ENCODE results near the gene CPN1.

The CPN1 gene

DNA sequence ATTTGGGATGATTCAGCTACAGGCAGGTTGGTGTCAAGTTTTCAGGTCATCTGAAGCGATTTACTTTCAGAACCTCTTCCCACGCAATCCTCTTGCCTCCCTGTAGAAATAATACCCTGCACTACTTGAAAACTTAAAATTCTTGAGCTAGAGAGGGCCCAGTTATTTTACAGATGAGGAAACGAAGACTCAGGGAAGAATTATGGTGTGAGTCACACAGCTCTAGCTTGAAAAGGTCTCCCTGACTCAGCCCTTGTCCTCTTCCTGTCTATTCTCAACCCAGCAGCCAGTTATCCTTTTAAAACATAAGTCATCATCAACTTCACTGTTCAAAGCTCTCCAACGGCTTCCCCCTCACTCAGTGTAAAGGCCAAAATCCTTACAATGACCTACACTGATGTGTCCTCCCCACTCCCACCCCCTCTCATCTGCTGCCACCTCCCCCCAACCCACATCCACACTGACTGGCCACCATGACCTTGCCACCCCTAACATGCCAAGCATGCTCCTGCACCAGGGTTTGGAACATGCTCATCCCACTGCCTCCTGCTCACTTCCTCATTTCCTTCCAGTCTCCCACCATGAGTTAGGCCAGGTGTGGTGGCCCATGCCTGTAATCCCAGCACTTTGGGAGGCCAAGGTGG is 75.3 kb downstream of the CPN1 start:
- Histone ChIP-seq H3K27me3 (ENCODE audit: control insufficient read depth, insufficient read depth, low read length) (no peaks in the 10 kb centered on the region), H3K9ac (ENCODE audit: low read depth, low read length) (peak overlapping the region; percentile 95), H3K4me3 (ENCODE audit: low read length) (peak overlapping the region; percentile 55), H3K4me1 (ENCODE audit: control insufficient read depth, insufficient read depth, low read length) (peaks cover 40% of the 10 kb centered on the region), H3K4me2 (ENCODE audit: low read length) (peak overlapping the region; percentile 80), H3K36me3 (ENCODE audit: insufficient read depth, low read length) (peaks cover 10% of the 10 kb centered on the region), H3K9me3 (replicated peaks; ENCODE audit: low read length) (no peaks in the 10 kb centered on the region)

DNA sequence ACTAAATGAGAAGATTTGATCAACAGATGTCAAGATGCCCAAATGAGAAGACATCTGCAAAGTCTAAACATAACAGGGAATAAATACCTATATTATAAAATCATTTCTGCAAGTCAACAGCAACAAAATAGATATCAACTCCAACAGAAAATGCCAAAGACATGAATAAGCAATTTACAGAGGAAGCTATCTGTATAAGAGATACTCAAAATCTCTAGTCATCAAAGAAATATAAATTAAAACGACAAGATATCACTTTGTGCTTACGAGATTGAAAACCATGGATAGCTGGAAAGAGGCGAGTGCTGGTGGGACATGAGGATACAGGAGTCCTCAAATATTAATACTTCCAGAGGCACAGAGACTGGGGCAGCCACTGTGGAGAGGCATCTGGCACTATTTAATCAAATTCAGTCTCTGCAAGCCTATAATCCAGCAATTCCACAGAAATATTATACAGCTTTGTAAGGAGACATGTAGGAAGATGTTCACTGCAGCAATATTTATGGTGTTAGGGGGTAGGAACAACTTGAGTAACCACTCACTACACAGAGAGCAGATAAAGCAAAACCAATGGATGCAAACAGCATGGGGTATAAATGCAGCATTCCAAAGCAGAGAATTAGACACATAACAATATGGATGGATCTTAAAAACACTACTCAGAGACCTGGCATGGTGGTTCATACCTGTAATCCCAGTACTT is 76.7 kb downstream of the CPN1 start:
- peaks cover 43% of the 10 kb centered on the region for H3K4me1 ChIP-seq (ENCODE audit: control insufficient read depth, insufficient read depth, low read length)
- peaks cover 17% of the 10 kb centered on the region for H3K36me3 ChIP-seq (ENCODE audit: insufficient read depth, low read length)
- no peaks in the 10 kb centered on the region for H3K27me3 ChIP-seq (ENCODE audit: control insufficient read depth, insufficient read depth, low read length)
- H3K9me3 ChIP-seq (replicated peaks; ENCODE audit: low read length) = no peaks in the 10 kb centered on the region
- H3K4me2 ChIP-seq (ENCODE audit: low read length) = peak overlapping the region; percentile 76
- peak overlapping the region; percentile 76 for H3K9ac ChIP-seq (ENCODE audit: low read depth, low read length)
- peak overlapping the region; percentile 5 for H3K4me3 ChIP-seq (ENCODE audit: low read length)

DNA sequence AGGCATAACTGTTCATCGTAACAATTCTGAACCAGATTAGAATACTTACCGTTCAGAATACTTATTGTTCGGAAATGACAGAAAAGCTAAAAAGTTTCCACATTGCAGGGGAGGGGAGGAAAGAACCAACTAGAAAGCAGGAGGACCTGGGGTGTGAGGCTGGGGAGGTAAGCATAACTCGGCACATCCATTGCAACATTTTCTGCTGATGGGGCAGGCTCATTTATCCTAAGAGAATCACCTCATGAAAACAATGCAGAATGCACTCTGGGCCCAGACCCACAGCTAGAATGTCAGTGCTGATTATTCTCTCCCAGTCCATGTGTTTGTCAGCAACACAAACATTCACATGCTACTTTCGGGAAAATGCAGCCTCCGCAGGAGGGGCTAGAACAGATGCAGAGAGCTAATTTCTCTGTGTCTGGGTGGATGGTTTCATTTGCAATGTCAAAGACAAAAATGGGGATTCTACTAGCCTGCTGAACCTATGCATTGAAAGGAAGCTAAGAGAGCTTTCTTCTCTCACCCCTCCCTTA is 81.5 kb downstream of the CPN1 start:
- H3K4me2 ChIP-seq (ENCODE audit: low read length) = no peak overlapping the region
- no peaks in the 10 kb centered on the region for H3K9me3 ChIP-seq (replicated peaks; ENCODE audit: low read length)
- no peaks in the 10 kb centered on the region for H3K27me3 ChIP-seq (ENCODE audit: control insufficient read depth, insufficient read depth, low read length)
- peaks cover 36% of the 10 kb centered on the region for H3K4me1 ChIP-seq (ENCODE audit: control insufficient read depth, insufficient read depth, low read length)
- H3K4me3 ChIP-seq (ENCODE audit: low read length) = no peak overlapping the region
- peaks cover 34% of the 10 kb centered on the region for H3K36me3 ChIP-seq (ENCODE audit: insufficient read depth, low read length)
- H3K9ac ChIP-seq (ENCODE audit: low read depth, low read length) = no peak overlapping the region

DNA sequence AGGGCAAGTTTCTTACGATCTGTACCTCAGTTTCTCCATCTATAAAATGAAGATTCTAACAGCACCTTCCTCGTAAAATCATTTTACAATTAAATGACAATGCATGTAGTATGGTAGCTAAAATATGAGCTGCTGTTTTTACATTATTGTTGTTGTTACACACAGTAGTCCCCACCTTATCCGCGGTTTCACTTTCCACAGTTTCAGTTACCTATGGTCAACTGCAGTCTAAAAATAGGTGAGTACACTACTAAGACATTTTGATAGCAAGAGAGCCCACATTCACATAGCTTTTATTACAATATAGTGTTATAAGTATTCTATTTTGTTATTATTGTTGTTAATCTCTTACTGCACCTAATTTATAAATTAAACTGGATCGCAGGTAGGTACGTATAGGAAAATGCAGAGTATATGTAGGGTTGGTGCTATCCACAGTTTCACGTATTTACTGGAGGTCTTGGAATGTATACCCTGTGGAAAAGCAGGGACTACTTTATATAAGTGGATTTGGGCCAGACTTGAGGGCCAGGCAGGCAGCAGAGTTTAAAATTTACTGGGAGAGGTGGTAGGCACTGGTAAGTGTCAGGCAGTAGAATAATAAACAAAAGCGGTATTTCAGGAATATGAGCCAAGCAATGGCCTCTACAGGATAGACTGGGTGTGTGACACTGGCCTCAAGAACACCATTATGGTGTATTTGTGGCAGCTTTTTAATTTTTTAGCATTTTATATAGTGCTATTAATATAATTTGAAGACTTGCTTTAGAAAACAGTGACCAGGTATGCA is 82.2 kb downstream of the CPN1 start:
- Histone ChIP-seq H3K27me3 (ENCODE audit: control insufficient read depth, insufficient read depth, low read length) (no peaks in the 10 kb centered on the region), H3K4me3 (ENCODE audit: low read length) (no peak overlapping the region), H3K4me1 (ENCODE audit: control insufficient read depth, insufficient read depth, low read length) (peaks cover 36% of the 10 kb centered on the region), H3K4me2 (ENCODE audit: low read length) (no peak overlapping the region), H3K9me3 (replicated peaks; ENCODE audit: low read length) (no peaks in the 10 kb centered on the region), H3K36me3 (ENCODE audit: insufficient read depth, low read length) (peaks cover 37% of the 10 kb centered on the region), H3K9ac (ENCODE audit: low read depth, low read length) (no peak overlapping the region)

DNA sequence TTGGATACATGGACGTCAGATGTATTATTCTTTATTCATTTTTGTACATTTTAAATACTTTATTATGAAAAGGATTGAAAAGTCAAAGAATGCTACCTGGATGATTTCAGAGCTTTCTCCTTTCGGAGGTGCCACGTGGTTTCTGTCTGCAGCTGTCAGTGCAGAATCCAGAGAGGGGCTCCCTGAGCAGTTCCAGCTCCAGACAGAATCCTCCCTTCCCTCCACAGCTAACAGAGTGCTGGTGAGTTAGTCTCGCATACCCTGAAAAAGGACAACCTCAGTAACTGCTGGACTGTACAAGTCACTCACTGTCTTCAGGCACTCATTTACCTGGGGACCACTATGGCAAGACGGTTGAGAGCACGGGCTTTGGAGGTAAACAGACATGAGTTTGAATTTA is 82.8 kb downstream of the CPN1 start:
- H3K27me3 ChIP-seq (ENCODE audit: control insufficient read depth, insufficient read depth, low read length) = no peaks in the 10 kb centered on the region
- H3K4me2 ChIP-seq (ENCODE audit: low read length) = no peak overlapping the region
- no peaks in the 10 kb centered on the region for H3K9me3 ChIP-seq (replicated peaks; ENCODE audit: low read length)
- peaks cover 37% of the 10 kb centered on the region for H3K36me3 ChIP-seq (ENCODE audit: insufficient read depth, low read length)
- no peak overlapping the region for H3K4me3 ChIP-seq (ENCODE audit: low read length)
- no peak overlapping the region for H3K9ac ChIP-seq (ENCODE audit: low read depth, low read length)
- H3K4me1 ChIP-seq (ENCODE audit: control insufficient read depth, insufficient read depth, low read length) = peaks cover 39% of the 10 kb centered on the region

DNA sequence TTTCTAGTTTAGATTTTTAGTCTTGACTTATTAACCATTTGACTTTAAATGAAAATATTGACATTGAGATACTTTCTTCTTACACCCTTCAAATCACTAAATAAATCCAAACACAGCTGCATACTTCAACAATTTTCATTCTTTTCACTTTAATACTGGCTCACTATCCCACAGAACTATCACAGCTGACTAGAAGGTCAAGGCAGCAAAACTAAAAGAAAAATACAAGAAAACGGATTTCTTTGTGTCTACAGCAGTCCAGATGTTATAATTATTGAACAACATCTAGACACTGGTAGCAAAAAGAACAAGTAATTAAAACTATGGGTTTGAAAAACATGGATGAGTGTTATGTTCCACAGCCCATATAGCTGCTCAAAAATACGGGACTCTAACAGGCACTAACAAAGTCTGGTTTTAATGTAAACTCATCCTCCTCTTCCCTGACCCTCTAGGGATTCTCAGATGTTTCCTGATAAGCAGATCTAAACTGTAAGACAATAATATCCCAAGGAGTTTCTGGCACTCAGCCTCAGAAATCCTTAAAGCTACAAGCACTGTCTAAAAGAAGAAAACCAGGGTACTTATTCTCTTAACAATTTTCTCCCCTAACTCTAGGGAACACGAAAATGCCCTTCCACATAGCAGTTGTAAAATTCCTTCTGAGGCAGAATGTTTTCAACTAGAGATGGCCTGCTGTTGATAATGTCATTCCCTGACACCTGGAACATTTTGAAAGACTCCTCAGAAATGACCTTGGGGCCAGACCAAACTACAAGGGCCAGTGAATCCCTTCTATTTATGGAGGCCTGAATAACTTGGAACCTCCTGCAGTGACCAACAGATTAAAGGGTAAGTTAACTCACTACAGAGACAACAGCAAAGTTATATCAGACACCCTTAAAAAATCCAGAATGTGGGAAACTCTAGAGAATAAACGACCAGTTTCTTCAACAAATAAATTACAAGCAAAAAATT is 84.7 kb downstream of the CPN1 start:
- H3K36me3 ChIP-seq (ENCODE audit: insufficient read depth, low read length) = peaks cover 35% of the 10 kb centered on the region
- no peak overlapping the region for H3K4me3 ChIP-seq (ENCODE audit: low read length)
- no peaks in the 10 kb centered on the region for H3K27me3 ChIP-seq (ENCODE audit: control insufficient read depth, insufficient read depth, low read length)
- H3K4me2 ChIP-seq (ENCODE audit: low read length) = peak overlapping the region; percentile 58
- peak overlapping the region; percentile 28 for H3K9ac ChIP-seq (ENCODE audit: low read depth, low read length)
- H3K9me3 ChIP-seq (replicated peaks; ENCODE audit: low read length) = no peaks in the 10 kb centered on the region
- peaks cover 41% of the 10 kb centered on the region for H3K4me1 ChIP-seq (ENCODE audit: control insufficient read depth, insufficient read depth, low read length)

DNA sequence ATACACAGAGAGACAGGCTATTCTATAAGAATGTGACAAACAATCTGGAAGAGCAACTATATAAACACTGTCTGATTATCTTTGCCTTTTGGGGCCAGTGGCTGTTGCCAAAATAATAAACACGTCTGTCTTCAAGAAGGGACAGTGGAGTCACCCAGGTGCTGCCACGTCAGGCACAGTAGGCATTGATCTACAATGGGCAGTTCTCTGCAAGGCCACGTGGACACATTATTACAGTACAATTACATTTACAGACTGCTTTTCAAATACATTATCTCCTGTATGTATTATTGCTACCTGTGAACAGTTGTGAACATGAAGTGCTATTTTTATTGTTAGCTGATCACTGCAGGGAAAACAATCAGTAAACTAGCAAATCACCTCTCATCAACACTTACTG is 86.0 kb downstream of the CPN1 start:
- Histone ChIP-seq H3K27me3 (ENCODE audit: control insufficient read depth, insufficient read depth, low read length) (no peaks in the 10 kb centered on the region), H3K36me3 (ENCODE audit: insufficient read depth, low read length) (peaks cover 35% of the 10 kb centered on the region), H3K4me3 (ENCODE audit: low read length) (no peak overlapping the region), H3K9me3 (replicated peaks; ENCODE audit: low read length) (no peaks in the 10 kb centered on the region), H3K4me1 (ENCODE audit: control insufficient read depth, insufficient read depth, low read length) (peaks cover 41% of the 10 kb centered on the region), H3K4me2 (ENCODE audit: low read length) (no peak overlapping the region), H3K9ac (ENCODE audit: low read depth, low read length) (no peak overlapping the region)

DNA sequence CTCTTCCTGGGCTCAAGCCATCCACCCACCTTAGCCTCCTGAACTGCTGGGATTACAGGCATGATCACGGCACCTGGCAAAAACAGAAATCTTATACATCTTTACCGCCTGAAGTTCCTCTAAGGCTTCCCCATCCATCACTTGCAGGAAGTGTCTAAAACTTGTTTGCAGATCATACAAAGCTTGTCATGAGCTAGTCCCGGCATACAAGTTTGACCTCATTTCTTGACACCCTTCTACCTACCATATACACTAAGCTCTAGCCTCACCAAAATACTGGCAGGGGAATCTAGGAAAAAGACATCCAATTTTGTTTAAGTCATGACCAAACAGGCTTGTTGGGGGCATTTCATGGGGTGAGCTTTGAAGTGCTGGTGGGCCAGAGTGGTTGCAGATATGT is 86.4 kb downstream of the CPN1 start:
- H3K27me3 ChIP-seq (ENCODE audit: control insufficient read depth, insufficient read depth, low read length) = no peaks in the 10 kb centered on the region
- no peaks in the 10 kb centered on the region for H3K9me3 ChIP-seq (replicated peaks; ENCODE audit: low read length)
- H3K36me3 ChIP-seq (ENCODE audit: insufficient read depth, low read length) = peaks cover 31% of the 10 kb centered on the region
- H3K4me2 ChIP-seq (ENCODE audit: low read length) = no peak overlapping the region
- peaks cover 38% of the 10 kb centered on the region for H3K4me1 ChIP-seq (ENCODE audit: control insufficient read depth, insufficient read depth, low read length)
- H3K9ac ChIP-seq (ENCODE audit: low read depth, low read length) = no peak overlapping the region
- no peak overlapping the region for H3K4me3 ChIP-seq (ENCODE audit: low read length)

DNA sequence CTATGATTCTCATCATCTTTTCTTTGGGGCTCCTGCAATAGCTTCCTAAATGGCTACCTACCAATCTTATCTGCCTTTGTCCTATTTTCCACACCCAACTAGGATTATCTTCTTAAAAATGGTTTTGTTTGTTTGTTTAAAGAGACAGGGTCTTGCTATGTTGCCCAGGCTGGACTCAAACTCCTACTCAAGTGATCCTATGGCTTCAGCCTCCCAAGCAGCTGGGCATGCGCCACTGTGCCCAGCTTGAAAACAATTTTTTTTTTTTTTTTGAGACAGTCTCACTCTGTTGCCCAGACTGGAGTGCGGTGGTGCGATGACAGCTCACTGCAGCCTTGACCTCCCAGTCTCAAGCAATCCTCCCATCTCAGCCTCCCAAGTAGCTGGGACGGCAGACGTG is 86.9 kb downstream of the CPN1 start:
- no peaks in the 10 kb centered on the region for H3K27me3 ChIP-seq (ENCODE audit: control insufficient read depth, insufficient read depth, low read length)
- H3K36me3 ChIP-seq (ENCODE audit: insufficient read depth, low read length) = peaks cover 27% of the 10 kb centered on the region
- peaks cover 38% of the 10 kb centered on the region for H3K4me1 ChIP-seq (ENCODE audit: control insufficient read depth, insufficient read depth, low read length)
- peak overlapping the region; percentile 75 for H3K4me2 ChIP-seq (ENCODE audit: low read length)
- H3K4me3 ChIP-seq (ENCODE audit: low read length) = peak overlapping the region; percentile 23
- H3K9ac ChIP-seq (ENCODE audit: low read depth, low read length) = peak overlapping the region; percentile 38
- H3K9me3 ChIP-seq (replicated peaks; ENCODE audit: low read length) = no peaks in the 10 kb centered on the region

DNA sequence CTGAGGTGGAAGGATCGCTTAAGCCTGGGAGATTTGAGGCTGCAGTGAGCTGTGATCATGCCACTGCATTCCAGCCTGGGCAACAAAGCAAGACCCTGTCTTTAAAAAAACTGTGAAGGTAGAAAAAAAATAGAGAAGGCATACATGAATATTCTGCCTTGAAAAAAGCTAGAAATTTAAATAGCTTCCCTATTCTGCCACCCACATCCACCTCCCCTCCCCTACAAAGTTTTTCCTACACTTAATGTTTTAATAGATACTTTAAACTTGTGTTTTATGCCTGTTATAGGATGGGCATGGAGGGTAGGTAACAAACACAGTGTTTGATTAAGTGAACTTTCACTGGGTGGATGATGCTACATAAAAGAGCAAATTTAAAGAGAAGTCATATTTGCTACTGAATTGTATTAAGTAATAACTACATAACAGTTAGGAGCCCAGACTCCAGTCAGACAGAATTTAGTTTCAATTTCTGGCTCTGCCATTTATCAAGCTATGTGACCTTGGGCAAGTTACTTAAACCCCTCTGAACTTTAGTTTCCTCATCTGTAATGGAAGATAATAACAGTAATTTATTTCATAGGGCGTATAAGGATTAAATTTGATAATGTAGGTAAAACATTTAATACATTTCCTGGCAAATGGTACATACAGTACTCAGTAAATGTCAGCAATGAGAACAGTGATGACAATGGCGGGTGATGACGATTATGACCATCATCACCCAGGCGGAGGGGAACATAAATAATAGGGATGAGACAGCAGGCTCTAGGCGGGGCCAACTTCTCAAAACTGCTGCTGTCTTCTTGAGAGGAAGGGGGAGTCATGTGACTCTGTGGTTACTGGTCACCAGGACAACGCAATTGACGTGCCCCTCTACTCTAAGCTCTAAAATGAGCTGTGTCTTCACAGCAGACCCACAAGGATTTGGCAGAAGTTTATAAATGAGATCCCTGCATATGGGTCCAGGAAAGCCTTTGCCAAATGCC is 87.7 kb downstream of the CPN1 start:
- H3K4me2 ChIP-seq (ENCODE audit: low read length) = peak overlapping the region; percentile 75
- H3K4me3 ChIP-seq (ENCODE audit: low read length) = peak overlapping the region; percentile 33
- H3K36me3 ChIP-seq (ENCODE audit: insufficient read depth, low read length) = peaks cover 21% of the 10 kb centered on the region
- peak overlapping the region; percentile 67 for H3K9ac ChIP-seq (ENCODE audit: low read depth, low read length)
- peaks cover 38% of the 10 kb centered on the region for H3K4me1 ChIP-seq (ENCODE audit: control insufficient read depth, insufficient read depth, low read length)
- no peaks in the 10 kb centered on the region for H3K27me3 ChIP-seq (ENCODE audit: control insufficient read depth, insufficient read depth, low read length)
- no peaks in the 10 kb centered on the region for H3K9me3 ChIP-seq (replicated peaks; ENCODE audit: low read length)
